OCI-LY7 (cell line): ENCODE results near the gene RBM17. TPM values are rescaled to one million over a fixed set of nuclear protein-coding genes. Genes with fewer than 3 reads are reported as not detected.

ENCODE experiments used
- BruUV-seq: library from RNA; stranded (reverse); fragments of 400-500 nt; replicated peaks from 2 replicates; lab custom pipeline; 2021; lab: Mats Ljungman, UMichigan
- CTCF ChIA-PET: fragments of 300-600 bp; sonication (Branson Sonifier 250); formaldehyde crosslinking; loops from one replicate; lab custom pipeline; 2022; ENCODE audit warnings: antibody characterized with exemption; ENCODE audit not compliant: unreplicated experiment; lab: Charles Lee
- POLR2A ChIA-PET: fragments of 300-600 bp; sonication (Branson Sonifier 250); formaldehyde crosslinking; loops from one replicate; lab custom pipeline; 2022; ENCODE audit warnings: antibody characterized with exemption; lab: Charles Lee
- DNase-seq: peaks from one replicate; pipeline ENCODE4 v3.0.0-alpha.2; 2015; ENCODE audit warnings: low spot score
- H2AFZ ChIP-seq: fragments of 200-600 bp; sonication (generic), shearing (Covaris generic); 2 replicates; pipeline ENCODE4 v1.6.1; 2014; ENCODE audit warnings: mild to moderate bottlenecking, antibody characterized with exemption, low read length, moderate library complexity
- H3K27ac ChIP-seq: fragments of 200-600 bp; sonication (generic); 2 replicates; pipeline ENCODE4 v1.5.1; 2014; ENCODE audit warnings: mixed run types, low read depth, mild to moderate bottlenecking, moderate library complexity, low read length, inconsistent platforms; ENCODE audit not compliant: poor library complexity, severe bottlenecking
- H3K36me3 ChIP-seq: fragments of 200-600 bp; sonication (generic); 2 replicates; pipeline ENCODE4 v1.6.1; 2014; ENCODE audit warnings: mild to moderate bottlenecking, antibody characterized with exemption, low read length, moderate library complexity, mixed read lengths; ENCODE audit not compliant: insufficient read depth
- H3K4me1 ChIP-seq: fragments of 200-600 bp; sonication (generic); 2 replicates; pipeline ENCODE4 v1.5.1; 2014; ENCODE audit warnings: mild to moderate bottlenecking, low read length; ENCODE audit not compliant: insufficient read depth, poor library complexity, severe bottlenecking
- H3K4me2 ChIP-seq: fragments of 200-600 bp; sonication (generic); 2 replicates; pipeline ENCODE4 v1.6.1; 2014; ENCODE audit warnings: mild to moderate bottlenecking, low read length
- H3K4me3 ChIP-seq: fragments of 200-600 bp; sonication (generic); 2 replicates; pipeline ENCODE4 v1.5.1; 2014; ENCODE audit warnings: mild to moderate bottlenecking, low read depth, low read length; ENCODE audit not compliant: poor library complexity, severe bottlenecking
- H3K79me2 ChIP-seq: fragments of 200-600 bp; sonication (generic); 2 replicates; pipeline ENCODE4 v1.6.1; 2016; ENCODE audit warnings: low read depth, mild to moderate bottlenecking, low read length, moderate library complexity, mixed read lengths; ENCODE audit not compliant: insufficient read depth
- H3K9me2 ChIP-seq: fragments of 200-600 bp; sonication (generic); 2 replicates; pipeline ENCODE4 v1.6.1; 2016; ENCODE audit warnings: mild to moderate bottlenecking, low read length, mixed read lengths; ENCODE audit not compliant: insufficient read depth
- H3K9me3 ChIP-seq: fragments of 200-600 bp; sonication (generic); 2 replicates; pipeline ENCODE4 v1.6.1; 2014; ENCODE audit warnings: mild to moderate bottlenecking, mixed run types, low read length, mixed read lengths
- H4K20me1 ChIP-seq: fragments of 200-600 bp; sonication (generic); 2 replicates; pipeline ENCODE4 v1.6.1; 2014; ENCODE audit warnings: mild to moderate bottlenecking, antibody characterized with exemption, low read length, moderate library complexity, mixed read lengths; ENCODE audit not compliant: insufficient read depth
- CTCF ChIP-seq: fragments of 200-600 bp; sonication (generic); conservative IDR thresholded peaks from 2 replicates; pipeline ENCODE4 v1.5.1; 2014; ENCODE audit warnings: mild to moderate bottlenecking, antibody characterized with exemption, low read length, moderate library complexity, mixed read lengths
- EZH2phosphoT487 ChIP-seq: fragments of 200-600 bp; sonication (generic); IDR thresholded peaks from 2 replicates; pipeline ENCODE4 v1.6.1; 2018; ENCODE audit warnings: low read depth, borderline replicate concordance, mild to moderate bottlenecking, mixed run types, antibody characterized with exemption, low read length, moderate library complexity, mixed read lengths
- intact Hi-C: fragments of 100-400 bp; cut with micrococcal nuclease; formaldehyde crosslinking; loops from one replicate; pipeline ENCODE4 v1.10.0; 2022; ENCODE audit not compliant: unreplicated experiment
- total RNA-seq, 2 experiments: library from RNA; depleted of rRNA in 1 of 2; stranded (reverse); fragments of >200 nt in 1 of 2; shearing (Covaris generic) in 1 of 2; gene quantifications; 2 replicates each; pipeline ENCODE4 v1.2.3, GENCODE V29; 2014 to 2022

Gene RBM17
- total RNA-seq, 2 experiments from 2014 or later, result 103 to 248 TPM

DNA sequence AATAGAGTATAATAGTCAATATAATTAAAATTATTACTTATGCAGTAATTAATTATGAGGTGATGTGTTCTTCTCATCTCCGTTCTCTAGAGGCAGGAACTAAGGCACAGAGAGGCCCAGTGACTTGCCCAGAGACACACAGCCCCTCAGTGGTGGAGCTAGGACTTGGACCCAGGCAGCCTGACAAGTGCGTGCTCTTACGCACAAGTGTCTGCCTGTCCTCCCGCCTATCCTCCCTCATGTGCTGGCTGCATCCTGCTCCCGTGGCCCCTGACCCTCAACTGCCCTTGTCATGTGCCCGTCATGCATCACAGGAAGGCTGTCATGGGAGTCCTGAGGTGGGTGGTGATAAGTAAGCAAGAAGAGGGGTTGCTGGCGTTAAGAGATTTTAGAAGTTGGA lies 41.0 kb upstream of the RBM17 start:
- Histone ChIP-seq H3K27ac (no peak overlapping the region), H3K4me1 (peaks cover 96% of the 10 kb centered on the region)

DNA sequence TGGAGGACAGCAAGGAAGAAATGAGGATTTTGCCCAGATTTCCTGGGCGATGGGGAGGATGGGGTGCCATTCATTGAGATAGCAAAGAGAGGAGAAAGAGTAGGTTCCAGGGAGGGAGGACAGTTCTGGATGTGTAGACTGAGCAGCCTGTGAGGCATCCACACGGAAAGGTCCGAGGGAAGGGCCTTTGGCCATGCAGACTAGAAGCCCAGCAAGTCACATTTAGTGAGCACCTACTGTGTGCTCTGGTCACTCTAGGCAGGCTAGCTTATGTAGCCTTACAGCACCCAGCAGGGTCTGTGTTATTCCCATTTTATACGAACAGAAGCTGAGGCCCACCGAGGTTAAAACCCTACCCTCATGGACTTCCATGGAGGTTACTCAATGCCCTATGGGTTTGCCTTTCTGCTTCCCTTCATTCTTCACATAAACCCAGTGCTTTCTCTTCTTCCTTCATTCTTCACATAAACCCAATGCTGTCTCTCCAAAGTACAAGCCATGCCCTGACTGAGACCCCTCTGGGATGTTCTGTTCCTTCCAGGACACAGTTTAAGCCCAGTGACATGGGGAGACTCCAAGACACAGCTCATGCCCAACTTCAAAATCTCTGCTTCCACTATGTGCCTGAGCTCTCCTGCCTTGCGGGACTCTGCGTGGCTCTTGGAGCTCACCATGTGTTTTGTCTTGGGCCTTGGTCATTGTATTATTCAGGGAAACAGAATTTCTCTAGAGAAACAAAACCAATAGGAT lies 40.4 kb upstream of the RBM17 start:
- ChIA-PET CTCF (interaction anchor here (1.8 to 2.5 kb wide), 2 partner anchors 11 to 34 kb away, joined by 10 read pairs; no protein-coding TSS in a partner anchor), POLR2A (interaction anchor here (0.7 to 7.2 kb wide), 7 partner anchors 9 to 70 kb away, joined by 3 to 110 read pairs (median 4); no protein-coding TSS in a partner anchor)
- Histone ChIP-seq H3K9me3 (no peaks in the 10 kb centered on the region), H3K4me2 (peak overlapping the region; percentile 88), H3K4me3 (peak overlapping the region; percentile 63), H3K27ac (peak overlapping the region; percentile 94), H4K20me1 (no peaks in the 10 kb centered on the region), H3K4me1 (peaks cover 96% of the 10 kb centered on the region), H3K36me3 (peaks cover 14% of the 10 kb centered on the region), H3K79me2 (peaks cover 35% of the 10 kb centered on the region; the same call in 1 of the 2 replicates), H2AFZ (no peak overlapping the region), H3K9me2 (no peaks in the 10 kb centered on the region)
- BruUV-seq, result no TSS peak
- intact Hi-C loops, result no loop called here
- no peak for DNase-seq
- TF ChIP-seq EZH2phosphoT487, result no peak
- no peak for TF ChIP-seq CTCF

More for the DNA sequence above, 41.0 kb upstream of the RBM17 start:
- H3K79me2 ChIP-seq, result peaks cover 34% of the 10 kb centered on the region
- ChIA-PET CTCF (interaction anchor here (1.1 to 2.5 kb wide), 3 partner anchors 10 to 43 kb away, joined by 3 to 10 read pairs (median 4); no protein-coding TSS in a partner anchor), POLR2A (interaction anchor here (0.7 to 7.2 kb wide), 9 partner anchors 8 to 42 kb away, joined by 3 to 110 read pairs (median 3); no protein-coding TSS in a partner anchor)
- no peaks in the 10 kb centered on the region for H4K20me1 ChIP-seq
- no peak for TF ChIP-seq EZH2phosphoT487
- no peak for TF ChIP-seq CTCF
- intact Hi-C loops, result no loop called here
- BruUV-seq, result no TSS peak
- H3K9me2 ChIP-seq, result no peaks in the 10 kb centered on the region
- no peak overlapping the region for H3K4me3 ChIP-seq
- no peaks in the 10 kb centered on the region for H3K9me3 ChIP-seq
- H3K36me3 ChIP-seq, result peaks cover 20% of the 10 kb centered on the region
- H3K4me2 ChIP-seq, result no peak overlapping the region
- H2AFZ ChIP-seq, result no peak overlapping the region
- no peak for DNase-seq
